Measurements from ENCODE around the gene PSMD5. TPM values are rescaled to one million over a fixed set of nuclear protein-coding genes. Genes with fewer than 3 reads are reported as not detected.
A peak's percentile ranks its signal among the peaks of the same experiment; 100 is the strongest.

PSMD5 gene
- total RNA-seq (2021) (86.4 and 96.2 TPM in 2 replicates), Bru-seq, nascent RNA (percentile 90 among the genes with signal in this experiment), BruChase-seq, experiment 1, labeled RNA remaining after a 2-hour chase (percentile 90 among the genes with signal in this experiment), BruChase-seq, experiment 2, labeled RNA remaining after a 6-hour chase (percentile 92 among the genes with signal in this experiment)
- long read RNA-seq, transcript PSMD5-201 (10 exons, 3,443 nt): major isoform, 79 of 97 reads
- long read RNA-seq, partial matches to known transcripts: 6 of 97 reads
- long read RNA-seq, other reads (novel, unspliced or antisense): 11 of 97 reads

DNA sequence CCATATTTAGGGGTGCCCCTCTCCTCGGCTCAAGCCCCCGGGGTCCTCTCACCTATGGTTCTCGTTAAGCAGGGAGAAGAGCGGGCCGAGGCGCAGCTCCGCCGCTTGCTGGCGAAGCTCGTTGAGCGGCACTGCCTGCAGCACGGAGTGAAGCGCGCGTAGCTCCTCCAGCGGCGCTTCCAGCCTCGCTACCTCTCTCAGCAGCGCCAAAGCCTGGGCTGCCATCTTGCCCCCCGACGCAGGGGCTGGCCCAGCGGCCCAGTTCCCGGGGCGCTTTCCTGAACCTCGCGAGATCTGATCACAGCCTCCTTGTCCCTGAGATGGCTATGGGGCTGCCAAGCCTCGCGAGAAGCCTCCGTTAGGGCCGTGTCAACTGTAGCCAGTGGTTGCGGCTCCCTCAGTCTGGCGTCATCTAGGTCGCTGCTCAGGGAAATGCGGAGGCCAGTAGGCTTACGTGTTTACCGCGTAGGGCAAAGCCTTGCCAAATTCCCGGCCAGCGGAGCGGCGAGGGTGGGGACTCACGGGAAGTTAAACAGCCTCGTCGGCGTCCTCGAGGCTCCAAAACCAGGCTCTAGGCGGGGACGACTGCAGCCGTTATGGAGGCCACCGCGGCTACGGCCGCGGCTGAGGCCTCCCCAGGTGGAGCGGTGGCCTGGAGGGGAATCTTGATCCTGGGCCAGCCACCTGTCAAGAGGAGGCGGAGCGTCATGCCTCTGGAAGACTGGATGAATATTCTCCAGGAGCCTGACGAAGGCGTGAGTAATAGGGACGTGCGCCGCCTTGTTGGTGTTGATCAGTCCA, at the start of gene PSMD5:
TSS of gene PSMD5 (minus strand) at position 238 of the 801 bp plus-strand sequence. CDS start at position 225, 13 bp downstream.
- Histone ChIP-seq H3K4me1 (replicated peaks; ENCODE audit: insufficient read depth) (peaks cover 19% of the 10 kb centered on the region), H3K36me3 (ENCODE audit: low read depth) (0 out of 2 replicates have a peak, but pooled peaks cover 8% of the 10 kb centered on the region), H3K4me2 (peak within 1 kb of the TSS; percentile 96), H2AFZ (peak within 1 kb of the TSS; percentile 98), H3K27ac (peak within 1 kb of the TSS; percentile 81), H3K9me3 (ENCODE audit: insufficient read depth, low read depth) (no peaks in the 10 kb centered on the region), H3K27me3 (ENCODE audit: insufficient read depth, low read depth) (no peaks in the 10 kb centered on the region), H4K20me1 (ENCODE audit: insufficient read depth) (peaks cover 8% of the 10 kb centered on the region), H3K79me2 (ENCODE audit: low read depth) (peaks cover 56% of the 10 kb centered on the region), H3K9me2 (ENCODE audit: insufficient read depth) (no peaks in the 10 kb centered on the region), H3F3A (ENCODE audit: insufficient read depth, low read depth) (peaks cover 18% of the 10 kb centered on the region), H3K4me3 (peak within 1 kb of the TSS; percentile 81)
- intact Hi-C loops (cut with micrococcal nuclease; ENCODE audit: unreplicated experiment): loop anchor here (1.0 to 2.0 kb wide), 5 partner anchors 26 to 263 kb away; partner anchors contain the start of gene CDK5RAP2
- TF ChIP-seq, protein P1, sequence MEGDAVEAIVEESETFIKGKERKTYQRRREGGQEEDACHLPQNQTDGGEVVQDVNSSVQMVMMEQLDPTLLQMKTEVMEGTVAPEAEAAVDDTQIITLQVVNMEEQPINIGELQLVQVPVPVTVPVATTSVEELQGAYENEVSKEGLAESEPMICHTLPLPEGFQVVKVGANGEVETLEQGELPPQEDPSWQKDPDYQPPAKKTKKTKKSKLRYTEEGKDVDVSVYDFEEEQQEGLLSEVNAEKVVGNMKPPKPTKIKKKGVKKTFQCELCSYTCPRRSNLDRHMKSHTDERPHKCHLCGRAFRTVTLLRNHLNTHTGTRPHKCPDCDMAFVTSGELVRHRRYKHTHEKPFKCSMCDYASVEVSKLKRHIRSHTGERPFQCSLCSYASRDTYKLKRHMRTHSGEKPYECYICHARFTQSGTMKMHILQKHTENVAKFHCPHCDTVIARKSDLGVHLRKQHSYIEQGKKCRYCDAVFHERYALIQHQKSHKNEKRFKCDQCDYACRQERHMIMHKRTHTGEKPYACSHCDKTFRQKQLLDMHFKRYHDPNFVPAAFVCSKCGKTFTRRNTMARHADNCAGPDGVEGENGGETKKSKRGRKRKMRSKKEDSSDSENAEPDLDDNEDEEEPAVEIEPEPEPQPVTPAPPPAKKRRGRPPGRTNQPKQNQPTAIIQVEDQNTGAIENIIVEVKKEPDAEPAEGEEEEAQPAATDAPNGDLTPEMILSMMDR (conservative IDR thresholded peaks at IDR 0.05): no peak
- no peak for TF ChIP-seq EZH2 (IDR thresholded peaks at IDR 0.05; ENCODE audit: low read depth)
- peak; percentile 99 for DNase-seq
- ChIA-PET POLR2A (ENCODE audit: unreplicated experiment) (interaction anchor here (0.6 to 1.0 kb wide), 2 partner anchors 158 to 359 kb away, joined by 6 to 12 read pairs; no protein-coding TSS in a partner anchor), CTCF (interaction anchor here (1.0 kb wide), 1 partner anchor 409 kb away, joined by 4 read pairs; no protein-coding TSS in a partner anchor)
- BruUV-seq (replicated peaks): no TSS peak

DNA sequence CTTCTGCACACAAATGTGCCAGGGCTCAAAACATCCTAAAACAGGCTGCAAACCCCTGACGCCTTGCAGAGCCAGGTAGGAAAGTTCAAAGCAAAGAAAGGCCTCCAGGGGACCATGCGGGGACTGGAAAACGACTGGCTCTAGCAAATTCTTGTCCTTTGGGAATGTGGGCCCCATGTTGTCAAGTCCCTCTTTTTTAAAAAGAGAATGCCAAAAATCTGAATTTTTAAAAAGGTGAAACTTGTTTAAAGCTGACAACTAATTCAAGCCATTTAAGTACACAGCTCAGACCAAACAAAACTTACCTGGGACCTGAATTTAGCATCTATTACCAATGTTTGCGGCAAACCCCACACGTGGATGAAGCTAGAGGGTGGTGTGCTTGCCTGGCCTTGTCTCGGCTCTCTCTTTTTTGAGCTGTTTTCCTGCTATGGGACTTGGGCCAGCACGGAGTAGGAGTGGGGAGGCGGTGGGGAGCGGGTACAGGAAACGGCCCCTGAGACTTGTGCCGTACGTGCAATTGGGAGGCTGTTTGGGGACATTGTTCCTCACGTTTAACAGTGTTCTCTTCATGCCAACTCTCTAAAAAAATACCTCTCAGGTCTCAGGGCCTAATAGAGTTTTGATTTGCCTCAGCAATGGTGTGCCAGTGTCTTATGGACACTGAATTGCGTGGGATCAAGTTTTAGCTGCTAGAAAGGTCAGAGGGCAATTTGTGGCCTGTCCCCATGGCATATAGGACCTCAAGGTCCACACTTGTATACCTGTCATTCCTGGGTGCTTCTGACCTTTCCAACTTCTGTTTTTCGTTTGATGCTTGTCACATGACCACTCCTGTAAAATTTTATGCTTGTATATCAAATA, 49.4 kb upstream of the PSMD5 start:
- H2AFZ ChIP-seq: no peak overlapping the region
- ChIA-PET POLR2A (ENCODE audit: unreplicated experiment) (no interaction called here), CTCF (no interaction called here)
- H3K27me3 ChIP-seq (ENCODE audit: insufficient read depth, low read depth): no peaks in the 10 kb centered on the region
- H4K20me1 ChIP-seq (ENCODE audit: insufficient read depth): no peaks in the 10 kb centered on the region
- peaks cover 21% of the 10 kb centered on the region; the same call in 1 of the 2 replicates for H3F3A ChIP-seq (ENCODE audit: insufficient read depth, low read depth)
- H3K36me3 ChIP-seq (ENCODE audit: low read depth): no peaks in the 10 kb centered on the region
- no peaks in the 10 kb centered on the region for H3K79me2 ChIP-seq (ENCODE audit: low read depth)
- H3K27ac ChIP-seq: no peak overlapping the region
- H3K9me2 ChIP-seq (ENCODE audit: insufficient read depth): no peaks in the 10 kb centered on the region
- H3K4me3 ChIP-seq: no peak overlapping the region
- no peaks in the 10 kb centered on the region for H3K9me3 ChIP-seq (ENCODE audit: insufficient read depth, low read depth)
- DNase-seq: no peak
- intact Hi-C loops (cut with micrococcal nuclease; ENCODE audit: unreplicated experiment): no loop called here
- H3K4me2 ChIP-seq: no peak overlapping the region
- no peak for TF ChIP-seq EZH2 (IDR thresholded peaks at IDR 0.05; ENCODE audit: low read depth)
- TF ChIP-seq, protein P1 (conservative IDR thresholded peaks at IDR 0.05): no peak
- no TSS peak for BruUV-seq (replicated peaks)
- peaks cover 11% of the 10 kb centered on the region for H3K4me1 ChIP-seq (replicated peaks; ENCODE audit: insufficient read depth)

Measured in PC-9 (cell line).